NCI-H1092 (cell line): ENCODE measurements around the gene DENND4A.

Experiments
- DNase-seq: peaks from one replicate; lab custom pipeline; 2025; lab: John Stamatoyannopoulos, UW

DENND4A gene

GRCh38 chr15:65666257-65666656 lies 125.8 kb downstream of the DENND4A start:
- no peak for DNase-seq

DNA sequence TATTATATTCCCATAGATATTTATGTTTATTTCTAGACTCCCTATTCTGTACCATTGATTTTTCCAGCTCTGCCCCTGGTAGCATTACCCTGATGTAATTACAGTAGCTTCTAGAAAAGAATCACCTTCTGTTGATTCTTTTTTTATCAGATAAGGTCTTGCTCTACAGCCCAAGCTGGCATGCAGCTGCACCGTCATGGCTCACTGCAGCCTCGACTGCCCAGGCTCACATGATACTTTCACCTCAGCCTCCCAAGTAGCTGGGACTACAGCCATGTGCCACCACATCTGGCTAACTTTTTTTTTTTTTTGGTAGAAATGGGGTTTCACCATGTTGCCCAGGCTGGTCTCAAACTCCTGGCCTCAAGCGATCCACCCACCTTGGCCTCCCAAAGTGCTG lies 128.6 kb downstream of the DENND4A start:
- no peak for DNase-seq

GRCh38 chr15:65660927-65661326 lies 131.2 kb downstream of the DENND4A start:
- DNase-seq = no peak

DNA sequence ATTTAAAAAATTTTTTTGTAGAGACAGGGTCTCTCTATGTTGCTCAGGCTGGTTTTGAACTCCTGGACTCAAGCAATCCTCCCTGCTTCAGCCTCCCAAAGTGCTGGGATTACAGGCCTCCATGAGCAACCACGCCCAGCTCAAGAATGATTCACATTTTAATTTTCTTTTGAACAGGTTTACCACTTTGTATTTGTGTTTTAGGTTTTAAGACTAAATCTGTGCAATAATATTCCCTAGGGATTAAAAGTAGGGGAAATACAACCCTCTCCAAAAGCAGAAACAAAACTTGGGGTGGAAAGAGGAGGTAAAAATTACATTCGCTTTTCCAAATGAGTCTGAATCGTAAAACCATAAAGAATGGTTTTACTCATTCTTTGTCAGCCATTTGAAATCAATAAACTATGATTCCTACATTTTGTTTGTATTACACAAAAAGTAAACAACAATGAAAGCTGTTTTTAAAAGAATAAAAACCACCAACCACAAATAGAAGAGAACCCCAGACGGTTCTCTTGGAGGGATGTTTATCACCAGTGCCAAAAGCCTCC lies 132.5 kb downstream of the DENND4A start:
- DNase-seq = no peak

GRCh38 chr15:65655457-65655856 lies 136.6 kb downstream of the DENND4A start:
- no peak for DNase-seq

DNA sequence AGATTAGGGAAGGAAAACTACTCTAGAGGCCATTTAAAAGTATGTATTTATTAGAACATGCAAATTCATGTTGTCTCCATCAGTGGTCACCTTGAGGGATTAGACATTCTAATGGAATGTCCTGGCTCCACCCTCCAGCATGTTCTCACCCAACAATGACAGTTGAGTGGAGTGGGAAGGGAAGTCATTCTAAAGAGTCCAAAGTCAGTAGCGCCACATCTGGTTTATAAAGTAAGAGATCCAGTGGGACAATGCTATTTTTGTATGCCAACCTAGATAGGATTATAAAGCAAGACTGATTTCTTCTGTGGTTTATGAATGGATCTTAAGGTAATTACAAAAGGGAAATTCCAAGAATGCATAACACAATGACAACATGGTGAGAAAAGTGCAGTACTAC lies 137.1 kb downstream of the DENND4A start:
- no peak for DNase-seq

DNA sequence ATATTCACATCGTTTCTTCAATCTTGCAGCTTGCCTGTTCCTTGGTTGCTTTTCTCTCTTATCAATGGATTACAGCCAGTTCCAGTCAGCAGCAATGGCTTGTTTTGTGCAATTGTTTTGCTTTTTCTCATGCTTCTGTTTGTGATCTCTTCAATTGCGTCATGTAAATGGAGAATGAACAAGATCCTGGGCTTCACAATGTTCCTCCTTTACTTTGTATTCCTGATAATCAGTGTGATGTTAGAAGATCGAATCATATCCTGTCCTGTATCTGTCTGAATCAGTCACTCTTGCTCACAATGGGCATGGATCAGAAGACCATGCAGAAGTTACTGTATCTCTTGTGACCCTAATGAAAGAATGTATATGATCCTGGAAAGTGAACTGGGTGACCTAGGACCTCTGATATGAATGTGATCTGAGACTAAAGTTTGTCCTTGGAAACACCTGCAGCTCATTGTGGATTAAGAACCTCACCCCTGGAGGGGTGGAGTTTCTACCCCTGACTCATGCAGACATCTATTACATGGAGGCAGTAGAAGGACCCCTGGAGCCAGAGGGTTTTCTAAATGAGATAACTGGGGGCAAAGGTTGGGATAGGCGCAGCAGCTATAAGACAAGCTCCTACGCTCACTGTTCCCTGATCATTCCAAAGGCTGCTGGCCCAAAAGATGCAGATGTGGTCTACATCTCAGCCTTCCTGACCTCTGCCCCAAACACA lies 138.1 kb downstream of the DENND4A start:
- DNase-seq = no peak

- no peak for DNase-seq
Measured at GRCh38 chr15:65653341-65653740, 138.8 kb downstream of the DENND4A start.

GRCh38 chr15:65651831-65652749 lies 140.0 kb downstream of the DENND4A start:
- DNase-seq = no peak

- DNase-seq = no peak
Measured at GRCh38 chr15:65651042-65651322, 141.1 kb downstream of the DENND4A start.

DNA sequence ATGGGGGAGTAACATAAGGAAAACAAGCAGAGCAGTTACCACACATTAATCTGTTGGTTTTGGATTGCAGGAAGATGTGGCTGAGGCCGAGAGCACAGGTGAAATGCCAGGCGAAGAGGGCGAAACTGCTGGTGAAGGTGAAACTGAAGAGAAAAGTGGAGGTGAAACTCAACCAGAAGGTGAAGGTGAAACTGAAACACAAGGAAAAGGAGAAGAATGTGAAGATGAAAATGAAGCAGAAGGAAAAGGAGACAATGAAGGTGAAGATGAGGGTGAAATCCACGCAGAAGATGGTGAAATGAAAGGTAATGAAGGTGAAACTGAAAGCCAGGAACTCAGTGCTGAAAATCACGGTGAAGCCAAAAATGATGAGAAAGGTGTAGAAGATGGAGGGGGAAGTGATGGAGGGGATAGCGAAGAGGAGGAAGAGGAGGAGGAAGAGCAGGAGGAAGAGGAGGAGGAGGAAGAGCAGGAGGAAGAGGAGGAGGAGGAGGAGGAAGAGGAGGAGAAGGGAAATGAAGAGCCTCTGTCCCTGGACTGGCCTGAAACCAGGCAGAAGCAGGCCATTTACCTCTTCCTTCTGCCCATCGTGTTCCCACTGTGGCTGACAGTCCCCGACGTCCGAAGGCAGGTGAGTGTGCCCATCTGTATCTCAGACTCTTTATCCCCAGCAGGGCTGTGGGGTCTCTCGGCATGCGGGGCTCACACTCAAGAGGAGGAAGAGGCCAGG lies 141.6 kb downstream of the DENND4A start:
- DNase-seq = no peak

DNA sequence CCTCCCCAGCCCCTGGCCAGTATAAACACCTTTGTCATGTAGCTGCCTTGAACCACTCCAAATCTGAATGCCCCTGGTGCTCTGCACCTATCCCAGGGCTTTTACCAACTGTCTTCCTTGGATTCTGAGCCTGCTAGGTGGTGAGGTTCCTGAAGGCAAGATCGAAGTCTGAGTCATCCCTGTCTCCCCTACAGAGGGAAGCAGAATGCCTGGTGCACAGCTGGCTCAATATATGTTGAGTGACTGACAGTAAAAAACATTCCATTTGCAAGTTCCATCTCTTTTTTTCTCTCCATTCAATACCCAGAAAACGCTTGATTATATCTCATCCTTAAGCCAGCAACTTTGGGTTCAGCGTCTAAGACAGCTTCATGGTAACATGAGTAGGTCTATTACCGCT lies 145.6 kb downstream of the DENND4A start:
- no peak for DNase-seq

DNA sequence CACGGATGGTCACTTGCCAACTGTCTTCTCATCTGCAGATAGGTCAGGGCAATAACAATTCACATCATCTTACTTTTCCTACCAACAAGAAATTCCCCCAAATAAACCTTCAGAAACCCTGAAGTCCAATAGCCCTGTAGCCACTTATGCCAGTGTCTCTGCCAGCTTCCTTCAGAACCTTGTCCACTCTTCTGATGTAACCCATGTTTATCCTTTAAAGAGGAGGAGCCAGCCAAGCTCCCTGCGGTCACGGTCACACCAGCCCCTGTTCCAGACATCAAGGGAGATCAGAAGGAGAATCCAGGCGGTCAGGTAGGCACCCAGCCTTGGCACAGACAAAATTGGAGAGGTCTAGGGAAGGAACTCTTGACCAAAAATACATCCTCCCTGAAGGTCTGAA lies 146.7 kb downstream of the DENND4A start:
- no peak for DNase-seq

GRCh38 chr15:65644282-65644681 lies 147.8 kb downstream of the DENND4A start:
- DNase-seq = no peak

- DNase-seq = no peak
Measured at GRCh38 chr15:65642594-65642993, 149.5 kb downstream of the DENND4A start.

DNA sequence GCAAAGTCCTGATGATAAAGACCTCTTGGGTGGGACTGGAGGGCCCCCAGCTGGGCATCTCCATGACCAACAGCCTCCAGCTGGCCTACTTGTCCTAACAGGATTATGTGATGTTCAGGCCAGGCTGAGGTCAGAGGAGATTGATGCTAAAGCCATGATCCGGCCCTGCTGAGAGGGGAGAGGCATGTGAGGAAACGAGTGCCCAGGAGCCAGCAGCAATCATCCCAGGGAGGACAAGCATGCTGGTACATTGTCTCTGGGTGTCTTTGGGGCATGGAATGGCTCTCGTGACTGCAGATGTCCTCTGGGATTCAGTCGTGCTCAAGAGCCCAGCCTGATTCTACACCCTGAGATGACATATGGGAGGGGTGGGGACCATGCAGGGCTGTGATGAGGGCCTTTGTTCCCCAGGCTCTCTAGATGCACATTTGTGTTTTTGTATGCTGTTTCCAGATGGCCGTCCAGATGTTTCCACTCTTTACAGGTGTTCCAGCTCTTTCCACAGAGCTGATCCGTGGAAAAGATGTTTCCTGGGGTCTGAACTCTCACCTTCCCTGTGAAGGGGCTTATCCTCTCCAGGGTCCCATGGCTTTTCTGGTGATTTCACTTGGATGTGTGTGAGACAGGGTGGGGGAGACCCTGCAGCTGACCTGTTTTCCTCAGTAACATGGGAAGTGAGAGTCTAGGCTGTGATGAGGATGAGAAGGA lies 150.2 kb downstream of the DENND4A start:
- no peak for DNase-seq

GRCh38 chr15:65639509-65639908 lies 152.6 kb downstream of the DENND4A start:
- DNase-seq = no peak

DNA sequence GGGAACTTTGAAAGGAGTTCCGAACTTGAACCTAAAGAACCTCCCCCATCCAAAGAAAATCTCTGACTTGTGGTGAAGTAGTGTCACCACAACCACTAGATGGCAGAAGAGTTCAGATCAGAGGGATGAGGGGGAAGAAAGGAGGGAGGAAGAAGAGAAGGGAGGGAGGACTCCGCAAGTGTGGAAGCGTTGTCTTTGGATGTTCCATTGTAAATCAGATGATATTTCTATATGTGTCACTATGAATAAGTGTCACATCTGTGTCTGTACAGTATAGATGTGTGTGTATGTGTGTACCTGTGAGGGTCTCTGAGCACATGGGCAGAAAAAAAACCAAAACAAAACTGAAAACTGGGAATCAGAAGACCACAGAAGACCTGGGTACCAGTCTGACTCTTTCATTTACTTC lies 153.4 kb downstream of the DENND4A start:
- DNase-seq = peak; percentile 39

- no peak for DNase-seq
Measured at GRCh38 chr15:65638109-65638508, 154.0 kb downstream of the DENND4A start.

DNA sequence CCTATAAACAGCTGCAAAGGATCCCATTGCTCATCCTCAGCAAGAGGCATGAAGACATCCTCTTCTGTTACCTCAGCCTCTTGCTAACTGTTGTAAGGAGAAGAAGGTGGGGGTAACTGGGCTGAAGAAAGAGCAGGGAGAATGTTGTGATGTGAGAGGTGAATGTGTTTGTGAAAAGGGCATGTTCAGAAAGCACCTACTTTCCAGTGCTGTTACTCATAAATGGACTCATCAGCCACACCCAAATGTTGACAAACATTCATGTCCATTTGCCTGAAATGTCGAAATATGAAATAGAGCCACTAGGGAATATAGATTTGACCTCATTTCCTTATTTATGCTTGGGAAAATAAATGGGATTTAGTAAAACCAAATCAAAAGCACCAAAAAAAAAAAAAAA lies 157.7 kb downstream of the DENND4A start:
- DNase-seq = no peak

- no peak for DNase-seq
Measured at GRCh38 chr15:65633752-65634151, 158.3 kb downstream of the DENND4A start.
